ENCODE measurements around the gene ZNF438.
A peak's percentile ranks its signal among the peaks of the same experiment; 100 is the strongest.

The ZNF438 gene

GRCh38 chr10:31032258-31033132 lies 830 bp upstream of the ZNF438 start:
- Histone ChIP-seq H3K9me2 (replicated peaks; ENCODE audit: control insufficient read depth, low read length) (no peaks in the 10 kb centered on the region), H3K27me3 (ENCODE audit: control insufficient read depth, low read length) (no peaks in the 10 kb centered on the region), H3K27ac (ENCODE audit: low read depth, low read length) (peak overlapping the region; percentile 77), H3K4me2 (ENCODE audit: low read length) (peak overlapping the region; percentile 96), H3K79me2 (ENCODE audit: control insufficient read depth, low read length) (no peaks in the 10 kb centered on the region), H3K4me1 (ENCODE audit: control insufficient read depth, low read length) (peaks cover 18% of the 10 kb centered on the region), H3K36me3 (ENCODE audit: control insufficient read depth, low read length) (no peaks in the 10 kb centered on the region), H3F3A (ENCODE audit: control insufficient read depth, insufficient read depth) (peaks cover 3% of the 10 kb centered on the region; the same call in 1 of the 2 replicates), H3K9me3 (ENCODE audit: control insufficient read depth, insufficient read depth, low read length) (no peaks in the 10 kb centered on the region), H4K20me1 (ENCODE audit: control insufficient read depth, insufficient read depth, low read depth, low read length) (no peaks in the 10 kb centered on the region), H3K4me3 (ENCODE audit: low read length) (peak overlapping the region; percentile 91)
- TF ChIP-seq EZH2phosphoT487 (IDR thresholded peaks at IDR 0.05; ENCODE audit: borderline replicate concordance, low read length) (no peak), CTCF (IDR thresholded peaks at IDR 0.05; ENCODE audit: low read depth, low read length, poor library complexity, severe bottlenecking) (no peak)

GRCh38 chr10:31031205-31031557 lies 484 bp downstream of the ZNF438 start:
- H3K79me2 ChIP-seq (ENCODE audit: control insufficient read depth, low read length): no peaks in the 10 kb centered on the region
- peak overlapping the region; percentile 96 for H3K4me2 ChIP-seq (ENCODE audit: low read length)
- no peaks in the 10 kb centered on the region for H3K9me2 ChIP-seq (replicated peaks; ENCODE audit: control insufficient read depth, low read length)
- no peaks in the 10 kb centered on the region for H3K36me3 ChIP-seq (ENCODE audit: control insufficient read depth, low read length)
- H3K27ac ChIP-seq (ENCODE audit: low read depth, low read length): peak overlapping the region; percentile 77; the same call in 1 of the 2 replicates
- no peak for TF ChIP-seq CTCF (IDR thresholded peaks at IDR 0.05; ENCODE audit: low read depth, low read length, poor library complexity, severe bottlenecking)
- TF ChIP-seq EZH2phosphoT487 (IDR thresholded peaks at IDR 0.05; ENCODE audit: borderline replicate concordance, low read length): no peak
- H3F3A ChIP-seq (ENCODE audit: control insufficient read depth, insufficient read depth): peaks cover 3% of the 10 kb centered on the region; the same call in 1 of the 2 replicates
- H4K20me1 ChIP-seq (ENCODE audit: control insufficient read depth, insufficient read depth, low read depth, low read length): no peaks in the 10 kb centered on the region
- H3K4me3 ChIP-seq (ENCODE audit: low read length): peak overlapping the region; percentile 91
- no peaks in the 10 kb centered on the region for H3K27me3 ChIP-seq (ENCODE audit: control insufficient read depth, low read length)
- H3K9me3 ChIP-seq (ENCODE audit: control insufficient read depth, insufficient read depth, low read length): no peaks in the 10 kb centered on the region
- H3K4me1 ChIP-seq (ENCODE audit: control insufficient read depth, low read length): peaks cover 18% of the 10 kb centered on the region

GRCh38 chr10:31030800-31031199 lies 865 bp downstream of the ZNF438 start:
- H3K4me2 ChIP-seq (ENCODE audit: low read length): peak overlapping the region; percentile 96
- no peaks in the 10 kb centered on the region for H3K9me3 ChIP-seq (ENCODE audit: control insufficient read depth, insufficient read depth, low read length)
- H4K20me1 ChIP-seq (ENCODE audit: control insufficient read depth, insufficient read depth, low read depth, low read length): no peaks in the 10 kb centered on the region
- no peaks in the 10 kb centered on the region for H3K27me3 ChIP-seq (ENCODE audit: control insufficient read depth, low read length)
- peaks cover 18% of the 10 kb centered on the region for H3K4me1 ChIP-seq (ENCODE audit: control insufficient read depth, low read length)
- H3K36me3 ChIP-seq (ENCODE audit: control insufficient read depth, low read length): no peaks in the 10 kb centered on the region
- TF ChIP-seq CTCF (IDR thresholded peaks at IDR 0.05; ENCODE audit: low read depth, low read length, poor library complexity, severe bottlenecking) (no peak), EZH2phosphoT487 (IDR thresholded peaks at IDR 0.05; ENCODE audit: borderline replicate concordance, low read length) (no peak)
- no peaks in the 10 kb centered on the region for H3K9me2 ChIP-seq (replicated peaks; ENCODE audit: control insufficient read depth, low read length)
- H3K4me3 ChIP-seq (ENCODE audit: low read length): peak overlapping the region; percentile 91
- H3F3A ChIP-seq (ENCODE audit: control insufficient read depth, insufficient read depth): peaks cover 3% of the 10 kb centered on the region; the same call in 1 of the 2 replicates
- no peaks in the 10 kb centered on the region for H3K79me2 ChIP-seq (ENCODE audit: control insufficient read depth, low read length)
- no peak overlapping the region for H3K27ac ChIP-seq (ENCODE audit: low read depth, low read length)

Data from DOHH2 (cell line).